Mammary epithelial cell (primary cell): ENCODE data around the gene MRPS22.

Experiments used
- EZH2 ChIP-seq: IDR thresholded peaks from 2 replicates; pipeline ENCODE4 v1.6.1; 2012; ENCODE audit warnings: low read length, inconsistent platforms, borderline replicate concordance
- TF ChIP-seq, protein P1 (sequence below), 2 donors: IDR thresholded peaks in 1 of 2; conservative IDR thresholded peaks in 1 of 2; 2 replicates each; pipeline ENCODE4 v1.5.1; 2011 to 2012; ENCODE audit warnings: inconsistent platforms in 2 of 2, low read length in 2 of 2, mild to moderate bottlenecking in 2 of 2, control low read depth in 1 of 2, low read depth in 1 of 2; ENCODE audit not compliant: insufficient read depth in 1 of 2; ENCODE audit errors: extremely low read depth in 1 of 2

DNA sequence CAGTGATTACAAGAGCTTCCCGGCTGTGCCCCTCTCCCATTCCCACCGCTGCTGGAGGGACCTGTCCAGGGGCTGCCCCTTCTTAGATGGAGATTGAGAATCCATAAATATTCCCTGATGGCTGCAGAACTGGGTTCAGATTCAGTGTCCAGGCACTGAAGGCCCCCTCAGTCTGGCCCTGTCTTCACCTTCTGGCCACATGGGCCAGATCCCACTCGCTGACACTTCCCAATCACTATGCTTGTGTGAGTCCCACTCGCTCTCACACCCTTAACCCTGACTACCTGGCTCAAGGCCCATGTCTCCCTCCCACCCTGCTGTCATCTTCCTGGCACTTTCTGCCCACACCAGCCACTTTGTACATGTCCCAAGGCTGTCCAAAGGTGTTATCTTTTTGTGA lies 15.5 kb upstream of the MRPS22 start:
- TF ChIP-seq, protein P1, sequence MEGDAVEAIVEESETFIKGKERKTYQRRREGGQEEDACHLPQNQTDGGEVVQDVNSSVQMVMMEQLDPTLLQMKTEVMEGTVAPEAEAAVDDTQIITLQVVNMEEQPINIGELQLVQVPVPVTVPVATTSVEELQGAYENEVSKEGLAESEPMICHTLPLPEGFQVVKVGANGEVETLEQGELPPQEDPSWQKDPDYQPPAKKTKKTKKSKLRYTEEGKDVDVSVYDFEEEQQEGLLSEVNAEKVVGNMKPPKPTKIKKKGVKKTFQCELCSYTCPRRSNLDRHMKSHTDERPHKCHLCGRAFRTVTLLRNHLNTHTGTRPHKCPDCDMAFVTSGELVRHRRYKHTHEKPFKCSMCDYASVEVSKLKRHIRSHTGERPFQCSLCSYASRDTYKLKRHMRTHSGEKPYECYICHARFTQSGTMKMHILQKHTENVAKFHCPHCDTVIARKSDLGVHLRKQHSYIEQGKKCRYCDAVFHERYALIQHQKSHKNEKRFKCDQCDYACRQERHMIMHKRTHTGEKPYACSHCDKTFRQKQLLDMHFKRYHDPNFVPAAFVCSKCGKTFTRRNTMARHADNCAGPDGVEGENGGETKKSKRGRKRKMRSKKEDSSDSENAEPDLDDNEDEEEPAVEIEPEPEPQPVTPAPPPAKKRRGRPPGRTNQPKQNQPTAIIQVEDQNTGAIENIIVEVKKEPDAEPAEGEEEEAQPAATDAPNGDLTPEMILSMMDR (conservative IDR thresholded peaks at IDR 0.05 in 1 of 2, IDR thresholded peaks at IDR 0.05 in 1 of 2; ENCODE audit: extremely low read depth in 1 of 2, insufficient read depth in 1 of 2, low read depth in 1 of 2, low read length in 2 of 2): no peak
- no peak for TF ChIP-seq EZH2
